NCI-H2081 treated with DMSO at 0.1 percent for 48 hours (cell line): ENCODE data around the gene SPRY1.
A peak's percentile ranks its signal among the peaks of the same experiment; 100 is the strongest.

ENCODE experiments used
- DNase-seq: peaks from one replicate; lab custom pipeline; 2025; lab: John Stamatoyannopoulos, UW

The SPRY1 gene

GRCh38 chr4:123396307-123397143 lies at the start of gene SPRY1:
SPRY1 (plus strand) TSS chr4:123396795; CDS start chr4:123401592, 4,797 bp downstream.
- DNase-seq = peak; percentile 49

GRCh38 chr4:123346951-123347350 lies 49.6 kb upstream of the SPRY1 start:
- no peak for DNase-seq

GRCh38 chr4:123348946-123349345 lies 47.6 kb upstream of the SPRY1 start:
- no peak for DNase-seq

GRCh38 chr4:123349421-123350190 lies 47.0 kb upstream of the SPRY1 start:
- no peak for DNase-seq

- DNase-seq = no peak
Measured at GRCh38 chr4:123350191-123350544, 46.4 kb upstream of the SPRY1 start.

- DNase-seq = no peak
Measured at GRCh38 chr4:123350726-123351125, 45.9 kb upstream of the SPRY1 start.

- DNase-seq = no peak
Measured at GRCh38 chr4:123351713-123352112, 44.9 kb upstream of the SPRY1 start.

GRCh38 chr4:123352240-123352945 lies 44.2 kb upstream of the SPRY1 start:
- DNase-seq = no peak

GRCh38 chr4:123352966-123353365 lies 43.6 kb upstream of the SPRY1 start:
- no peak for DNase-seq

GRCh38 chr4:123353656-123354055 lies 42.9 kb upstream of the SPRY1 start:
- DNase-seq = no peak

GRCh38 chr4:123354701-123355100 lies 41.9 kb upstream of the SPRY1 start:
- DNase-seq = no peak

GRCh38 chr4:123356921-123357320 lies 39.7 kb upstream of the SPRY1 start:
- DNase-seq = no peak

- no peak for DNase-seq
Measured at GRCh38 chr4:123359449-123360315, 36.9 kb upstream of the SPRY1 start.

GRCh38 chr4:123361195-123361861 lies 35.3 kb upstream of the SPRY1 start:
- DNase-seq = no peak

GRCh38 chr4:123362103-123362502 lies 34.5 kb upstream of the SPRY1 start:
- DNase-seq = no peak

GRCh38 chr4:123363729-123364128 lies 32.9 kb upstream of the SPRY1 start:
- DNase-seq = no peak

- no peak for DNase-seq
Measured at GRCh38 chr4:123364906-123365305, 31.7 kb upstream of the SPRY1 start.

- DNase-seq = no peak
Measured at GRCh38 chr4:123365412-123365811, 31.2 kb upstream of the SPRY1 start.

- DNase-seq = no peak
Measured at GRCh38 chr4:123366144-123366748, 30.3 kb upstream of the SPRY1 start.

GRCh38 chr4:123378794-123379193 lies 17.8 kb upstream of the SPRY1 start:
- no peak for DNase-seq

- no peak for DNase-seq
Measured at GRCh38 chr4:123379392-123379791, 17.2 kb upstream of the SPRY1 start.
